Immature natural killer cell (primary cell): ENCODE results near the gene DOCK1. TPM values are rescaled to one million over a fixed set of nuclear protein-coding genes. Genes with fewer than 3 reads are reported as not detected.

ENCODE experiments used
- DNase-seq, 3 donors: peaks; one replicate each; pipeline ENCODE4 v3.0.0; 2022; ENCODE audit warnings: mixed read lengths in 1 of 3
- H3K27ac Mint-ChIP-seq, 6 donors: one replicate each; pipeline ENCODE4 v1.8.0; 2020; ENCODE audit warnings: mixed read lengths in 6 of 6, mild to moderate bottlenecking in 5 of 6, inconsistent platforms in 4 of 6, moderate library complexity in 3 of 6
- H3K27me3 Mint-ChIP-seq, 3 donors: one replicate each; pipeline ENCODE4 v1.8.0; 2020 to 2021; ENCODE audit warnings: low read depth in 3 of 3, mild to moderate bottlenecking in 3 of 3, mixed read lengths in 3 of 3, moderate library complexity in 3 of 3, inconsistent platforms in 1 of 3
- H3K36me3 Mint-ChIP-seq, 3 donors: one replicate each; pipeline ENCODE4 v1.8.0; 2020; ENCODE audit warnings: mixed read lengths in 3 of 3, inconsistent platforms in 2 of 3, mild to moderate bottlenecking in 2 of 3
- H3K4me1 Mint-ChIP-seq, 2 donors: one replicate each; pipeline ENCODE4 v1.8.0; 2020; ENCODE audit warnings: inconsistent platforms in 2 of 2, mild to moderate bottlenecking in 2 of 2, mixed read lengths in 2 of 2, moderate library complexity in 1 of 2
- H3K4me3 Mint-ChIP-seq, 5 donors: one replicate each; pipeline ENCODE4 v1.8.0; 2020; ENCODE audit warnings: mild to moderate bottlenecking in 5 of 5, mixed read lengths in 5 of 5, inconsistent platforms in 3 of 5, moderate library complexity in 3 of 5
- H3K9me3 Mint-ChIP-seq, 6 donors: one replicate each; pipeline ENCODE4 v1.8.0; 2020; ENCODE audit warnings: mild to moderate bottlenecking in 6 of 6, mixed read lengths in 6 of 6, inconsistent platforms in 4 of 6, moderate library complexity in 3 of 6
- polyA plus RNA-seq, 3 donors: library from polyadenylated mRNA; unstranded; fragments of 300-500 nt; fragmentation: Illumina TruSeq; gene quantifications; one replicate each; pipeline ENCODE4 v1.2.3, GENCODE V29; 2021

The DOCK1 gene
- polyA plus RNA-seq, 3 donors from 2014 or later = 0.37 TPM; not detected in 2

DNA sequence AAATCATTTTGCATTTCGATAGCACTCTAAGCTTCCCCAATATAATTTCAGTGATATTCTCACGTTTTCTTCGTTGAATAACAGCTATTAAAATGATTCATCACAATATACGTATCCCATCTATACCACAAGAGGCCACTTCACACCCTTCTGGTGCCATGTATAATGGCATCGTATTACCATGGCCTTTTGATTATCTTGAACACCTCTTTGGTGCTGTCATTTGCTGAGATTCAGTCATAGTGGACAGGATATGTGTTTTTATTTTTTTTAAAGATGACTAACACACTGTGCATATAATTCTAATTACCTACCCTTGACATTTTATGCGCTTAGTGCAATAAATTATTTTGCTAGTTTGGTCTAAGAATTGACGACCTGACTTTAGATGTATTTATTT is 297.8 kb downstream of the DOCK1 start:
- H3K27me3 Mint-ChIP-seq = peaks cover 0 to 3% (median 2%) of the 10 kb centered on the region in 3 donors
- no peak overlapping the region for H3K4me3 Mint-ChIP-seq
- H3K9me3 Mint-ChIP-seq = no peaks in the 10 kb centered on the region
- no peaks in the 10 kb centered on the region for H3K4me1 Mint-ChIP-seq
- H3K27ac Mint-ChIP-seq = no peak overlapping the region
- H3K36me3 Mint-ChIP-seq = no peaks in the 10 kb centered on the region
- no peak for DNase-seq

DNA sequence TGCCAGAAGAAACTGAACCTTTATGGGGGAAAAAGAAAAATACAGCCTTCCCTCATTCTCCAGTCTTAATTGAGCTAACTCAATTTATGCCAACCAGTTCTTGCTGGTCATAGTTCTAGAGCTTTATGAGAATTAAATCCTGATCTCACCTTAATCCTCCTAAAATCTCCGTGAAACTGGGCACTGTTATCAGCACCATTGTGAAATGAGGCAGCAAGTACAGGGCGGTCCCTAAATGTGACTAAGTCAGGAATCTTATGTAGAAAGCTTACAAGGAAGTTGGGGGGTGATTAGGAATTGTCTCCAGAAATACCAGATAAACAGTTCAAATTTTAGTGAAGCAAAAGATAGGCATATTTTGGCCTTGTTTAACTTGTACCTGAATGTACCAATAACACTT is 301.9 kb downstream of the DOCK1 start:
- H3K27ac Mint-ChIP-seq = no peak overlapping the region
- H3K27me3 Mint-ChIP-seq = peaks cover 0 to 3% (median 0%) of the 10 kb centered on the region in 3 donors
- H3K4me1 Mint-ChIP-seq = no peaks in the 10 kb centered on the region
- no peak for DNase-seq
- no peaks in the 10 kb centered on the region for H3K9me3 Mint-ChIP-seq
- H3K36me3 Mint-ChIP-seq = no peaks in the 10 kb centered on the region
- H3K4me3 Mint-ChIP-seq = no peak overlapping the region

DNA sequence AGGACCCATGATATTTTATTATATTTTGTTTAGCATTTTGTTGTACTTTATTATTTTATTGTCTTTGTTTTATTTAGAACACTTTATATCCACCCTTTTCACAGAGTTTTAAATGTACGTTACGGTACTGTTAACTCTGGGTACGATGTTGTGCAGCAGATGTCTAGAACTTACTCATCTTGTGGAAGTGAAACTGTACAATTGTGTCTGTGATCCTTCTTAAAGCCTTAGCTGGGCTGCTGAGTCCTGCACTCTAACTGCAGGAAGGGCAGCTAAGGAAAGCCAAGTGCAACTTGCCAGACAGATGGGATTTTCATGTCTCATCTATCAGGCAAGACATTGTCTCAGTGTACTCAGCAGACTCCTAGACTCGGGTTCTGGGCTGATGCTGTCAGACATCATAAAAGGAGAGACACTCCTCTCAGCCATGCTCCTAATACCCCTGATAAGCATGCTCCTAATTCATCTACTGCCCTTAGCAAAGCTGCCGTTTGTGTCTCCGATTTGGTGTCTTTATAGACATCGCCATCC is 305.8 kb downstream of the DOCK1 start:
- no peaks in the 10 kb centered on the region for H3K4me1 Mint-ChIP-seq
- no peaks in the 10 kb centered on the region for H3K9me3 Mint-ChIP-seq
- peaks cover 0 to 3% (median 2%) of the 10 kb centered on the region in 3 donors for H3K27me3 Mint-ChIP-seq
- H3K4me3 Mint-ChIP-seq = no peak overlapping the region
- no peak overlapping the region for H3K27ac Mint-ChIP-seq
- H3K36me3 Mint-ChIP-seq = no peaks in the 10 kb centered on the region
- no peak for DNase-seq

DNA sequence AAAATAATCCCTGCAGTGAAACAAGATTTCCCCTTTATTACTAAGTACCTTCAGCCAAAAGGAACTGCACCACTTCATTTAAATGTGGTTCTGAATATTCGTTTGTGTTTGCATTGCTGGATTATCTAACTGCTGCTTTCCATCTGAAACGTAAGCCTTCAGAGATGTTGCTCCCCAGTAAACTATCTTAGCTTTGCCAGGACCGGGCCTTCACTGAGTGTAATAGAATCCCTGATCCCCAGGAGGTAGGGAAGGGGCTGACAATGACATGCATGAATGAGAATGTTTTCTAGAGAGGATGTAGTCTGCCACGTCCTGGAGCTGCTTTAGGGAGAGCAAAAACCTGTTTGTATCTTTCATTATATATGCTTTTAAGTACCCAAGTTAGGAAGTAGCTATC is 310.6 kb downstream of the DOCK1 start:
- no peak for DNase-seq
- Mint-ChIP-seq H3K27me3 (peaks cover 0 to 6% (median 2%) of the 10 kb centered on the region in 3 donors), H3K4me3 (no peak overlapping the region), H3K4me1 (peaks cover 0 to 1% of the 10 kb centered on the region in 2 donors), H3K27ac (no peak overlapping the region), H3K36me3 (peaks cover 0 to 6% (median 0%) of the 10 kb centered on the region in 3 donors), H3K9me3 (peaks cover 0 to 2% (median 0%) of the 10 kb centered on the region in 6 donors)

DNA sequence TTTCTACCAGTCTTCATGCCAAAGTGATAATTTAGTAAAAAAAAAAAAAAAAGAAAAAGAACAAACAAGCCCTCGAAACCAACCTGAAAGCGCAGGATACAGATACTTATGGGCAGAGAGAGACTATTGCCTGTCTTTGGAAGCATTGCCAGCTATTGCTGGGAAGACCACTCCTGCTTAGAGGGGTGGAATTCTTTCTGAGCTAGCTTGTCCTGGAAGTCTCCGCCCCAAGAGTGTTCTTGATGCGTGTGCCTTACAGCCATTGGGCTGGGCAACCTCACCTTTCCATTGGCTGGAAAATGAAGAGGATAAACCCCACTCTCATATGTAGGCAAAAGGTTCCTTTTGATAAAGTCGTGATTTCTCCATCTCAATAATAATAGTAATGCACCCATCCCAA is 311.0 kb downstream of the DOCK1 start:
- Mint-ChIP-seq H3K36me3 (peaks cover 0 to 6% (median 0%) of the 10 kb centered on the region in 3 donors), H3K9me3 (peaks cover 0 to 2% (median 0%) of the 10 kb centered on the region in 6 donors), H3K4me1 (peaks cover 0 to 1% of the 10 kb centered on the region in 2 donors), H3K4me3 (no peak overlapping the region), H3K27me3 (peaks cover 0 to 6% (median 2%) of the 10 kb centered on the region in 3 donors), H3K27ac (no peak overlapping the region)
- no peak for DNase-seq

DNA sequence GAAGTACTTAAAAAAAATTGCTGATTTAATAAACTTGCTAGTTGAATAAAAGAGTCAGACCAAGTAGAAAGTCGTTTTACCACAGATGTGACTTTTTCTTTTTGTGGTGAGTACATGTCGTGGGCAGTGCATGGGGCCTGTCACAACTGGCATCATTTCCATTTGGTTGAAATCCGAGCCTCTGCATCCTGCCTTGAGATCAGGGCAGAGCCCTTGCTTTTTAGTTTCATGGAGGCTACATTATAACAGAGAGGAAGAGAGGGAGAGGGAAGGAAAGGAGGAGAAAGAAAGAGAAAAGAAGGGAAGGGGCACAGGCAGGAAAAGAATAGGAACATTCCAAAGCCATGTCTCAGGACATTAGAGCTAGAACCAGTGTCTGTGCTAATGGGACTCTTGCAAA is 311.6 kb downstream of the DOCK1 start:
- Mint-ChIP-seq H3K9me3 (peaks cover 0 to 2% (median 0%) of the 10 kb centered on the region in 6 donors), H3K27ac (no peak overlapping the region), H3K4me3 (no peak overlapping the region), H3K27me3 (peaks cover 0 to 6% (median 2%) of the 10 kb centered on the region in 3 donors), H3K4me1 (peaks cover 0 to 1% of the 10 kb centered on the region in 2 donors), H3K36me3 (peaks cover 0 to 6% (median 0%) of the 10 kb centered on the region in 3 donors)
- no peak for DNase-seq

DNA sequence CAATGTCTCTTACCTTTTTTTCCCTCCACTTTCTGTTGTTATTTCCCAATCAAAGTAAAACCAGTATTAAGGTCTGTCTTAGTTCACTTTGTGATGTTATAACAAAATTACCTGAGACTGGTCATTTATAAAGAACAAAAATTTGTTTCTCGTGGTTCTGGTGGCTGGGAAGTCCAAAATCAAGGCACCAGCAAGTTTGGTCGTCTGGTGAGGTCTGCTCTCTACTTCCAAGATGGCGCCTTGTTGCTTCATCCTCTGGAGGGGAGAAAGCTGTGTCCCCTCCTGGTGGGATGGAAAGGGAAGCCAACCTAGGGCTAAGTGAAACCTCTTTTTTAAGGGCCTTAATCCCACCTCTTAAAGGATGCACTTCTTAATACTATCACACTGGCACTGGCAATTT is 313.4 kb downstream of the DOCK1 start:
- H3K4me3 Mint-ChIP-seq = no peak overlapping the region
- H3K27ac Mint-ChIP-seq = no peak overlapping the region
- peaks cover 0 to 6% (median 0%) of the 10 kb centered on the region in 3 donors for H3K36me3 Mint-ChIP-seq
- peaks cover 0 to 1% of the 10 kb centered on the region in 2 donors for H3K4me1 Mint-ChIP-seq
- peaks cover 0 to 5% (median 4%) of the 10 kb centered on the region in 3 donors for H3K27me3 Mint-ChIP-seq
- DNase-seq = no peak
- peaks cover 0 to 2% (median 0%) of the 10 kb centered on the region in 6 donors for H3K9me3 Mint-ChIP-seq

DNA sequence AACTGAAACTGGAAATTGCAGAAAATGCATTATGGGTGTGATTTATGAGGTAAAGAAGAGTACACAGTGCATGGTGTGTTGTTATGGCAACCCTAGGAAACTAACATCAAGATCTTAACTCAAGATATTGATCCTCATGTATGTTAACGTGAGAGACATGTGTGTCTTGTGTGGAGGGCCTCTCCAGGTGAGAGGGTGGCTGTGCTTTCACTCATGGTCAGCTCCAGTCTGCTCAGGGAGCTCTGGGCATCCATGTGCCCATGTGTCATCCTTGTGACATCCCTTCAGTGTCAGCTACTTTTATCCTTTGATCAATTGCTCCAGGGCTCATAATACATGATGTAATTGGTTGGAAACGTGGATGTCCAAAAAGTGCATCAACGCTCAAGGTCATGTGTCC is 316.1 kb downstream of the DOCK1 start:
- Mint-ChIP-seq H3K4me1 (peaks cover 0 to 1% of the 10 kb centered on the region in 2 donors), H3K36me3 (peaks cover 0 to 6% (median 0%) of the 10 kb centered on the region in 3 donors), H3K4me3 (no peak overlapping the region), H3K9me3 (peaks cover 0 to 2% (median 0%) of the 10 kb centered on the region in 6 donors), H3K27me3 (peaks cover 0 to 4% (median 4%) of the 10 kb centered on the region in 3 donors), H3K27ac (no peak overlapping the region)
- DNase-seq = no peak

DNA sequence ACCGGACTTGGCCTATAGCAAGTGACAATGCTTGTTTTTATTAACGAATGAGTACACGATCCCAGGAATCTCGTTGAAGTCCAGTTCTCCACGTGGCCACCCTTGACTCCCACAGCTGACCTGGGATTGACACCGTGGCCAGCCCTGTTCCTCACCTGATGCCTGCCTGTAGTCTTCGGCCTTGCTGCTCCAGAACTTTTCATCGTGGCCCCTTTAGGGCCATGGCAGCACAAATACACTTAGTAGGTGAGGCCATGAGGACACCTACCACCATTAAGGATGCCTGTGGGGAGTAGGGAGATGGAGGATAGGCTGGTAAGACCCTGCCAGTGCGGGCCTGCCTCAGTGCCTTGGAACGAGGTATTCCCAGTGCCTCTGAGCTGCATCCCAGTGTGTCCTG is 321.8 kb downstream of the DOCK1 start:
- no peaks in the 10 kb centered on the region for H3K4me1 Mint-ChIP-seq

DNA sequence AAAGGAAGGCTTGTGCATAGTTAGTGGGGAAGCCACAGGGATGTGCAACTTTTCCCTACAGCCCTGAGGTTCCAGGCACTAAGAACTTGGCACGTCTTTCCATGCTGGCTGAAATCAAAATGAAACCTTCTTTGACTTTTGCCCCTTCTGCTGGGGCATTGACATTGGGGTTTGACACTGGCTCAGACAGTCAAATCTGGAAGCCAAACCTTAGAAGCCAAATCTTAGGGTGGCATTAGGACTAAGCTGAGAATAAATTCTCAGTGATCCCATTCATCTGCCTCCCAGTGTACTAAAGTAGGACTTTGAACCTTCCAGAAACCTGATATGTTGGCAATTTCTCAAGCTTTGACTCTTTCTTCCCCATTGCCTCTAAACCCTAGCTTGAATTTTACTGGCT is 322.4 kb downstream of the DOCK1 start:
- H3K36me3 Mint-ChIP-seq = no peaks in the 10 kb centered on the region
- no peaks in the 10 kb centered on the region for H3K4me1 Mint-ChIP-seq
- no peak for DNase-seq
- no peak overlapping the region for H3K27ac Mint-ChIP-seq
- H3K27me3 Mint-ChIP-seq = peaks cover 3 to 9% (median 4%) of the 10 kb centered on the region in 3 donors
- H3K4me3 Mint-ChIP-seq = no peak overlapping the region
- H3K9me3 Mint-ChIP-seq = no peaks in the 10 kb centered on the region

More for the DNA sequence above, 321.8 kb downstream of the DOCK1 start:
- H3K27ac Mint-ChIP-seq = no peak overlapping the region
- no peaks in the 10 kb centered on the region for H3K36me3 Mint-ChIP-seq
- H3K27me3 Mint-ChIP-seq = peaks cover 3 to 9% (median 4%) of the 10 kb centered on the region in 3 donors
- no peaks in the 10 kb centered on the region for H3K9me3 Mint-ChIP-seq
- DNase-seq = no peak
- no peak overlapping the region for H3K4me3 Mint-ChIP-seq

DNA sequence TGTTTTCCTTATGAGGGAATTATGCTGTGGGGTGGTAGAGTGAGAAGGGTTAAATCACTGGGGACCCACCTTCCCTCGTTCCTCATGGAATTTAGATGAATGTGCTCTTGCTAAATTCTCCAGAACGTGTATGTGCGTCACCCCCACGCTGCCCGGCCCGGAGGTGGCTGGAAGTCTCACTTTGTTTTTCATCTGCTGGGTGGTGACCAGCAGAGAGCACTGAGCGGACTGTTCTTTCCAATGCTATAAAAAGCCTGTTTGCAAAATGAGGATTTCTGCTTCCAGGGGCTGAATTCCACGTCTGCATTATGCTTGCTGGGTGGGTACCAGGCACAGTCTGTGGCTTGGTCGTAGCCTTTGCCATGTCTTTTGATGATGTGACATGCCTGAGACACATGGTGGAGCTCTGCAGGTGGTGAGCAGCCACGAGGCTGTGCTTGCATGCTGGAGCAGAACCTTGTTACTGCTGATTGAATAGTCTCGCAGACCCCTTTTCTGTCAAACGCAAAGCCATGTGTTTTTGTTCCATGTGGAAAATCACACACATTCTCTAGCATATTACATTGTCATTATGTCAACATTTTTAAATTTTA is 323.1 kb downstream of the DOCK1 start:
- DNase-seq = no peak
- no peak overlapping the region for H3K27ac Mint-ChIP-seq
- H3K4me1 Mint-ChIP-seq = no peaks in the 10 kb centered on the region
- H3K36me3 Mint-ChIP-seq = no peaks in the 10 kb centered on the region
- peaks cover 3 to 8% (median 4%) of the 10 kb centered on the region in 3 donors for H3K27me3 Mint-ChIP-seq
- H3K4me3 Mint-ChIP-seq = no peak overlapping the region
- H3K9me3 Mint-ChIP-seq = no peaks in the 10 kb centered on the region

DNA sequence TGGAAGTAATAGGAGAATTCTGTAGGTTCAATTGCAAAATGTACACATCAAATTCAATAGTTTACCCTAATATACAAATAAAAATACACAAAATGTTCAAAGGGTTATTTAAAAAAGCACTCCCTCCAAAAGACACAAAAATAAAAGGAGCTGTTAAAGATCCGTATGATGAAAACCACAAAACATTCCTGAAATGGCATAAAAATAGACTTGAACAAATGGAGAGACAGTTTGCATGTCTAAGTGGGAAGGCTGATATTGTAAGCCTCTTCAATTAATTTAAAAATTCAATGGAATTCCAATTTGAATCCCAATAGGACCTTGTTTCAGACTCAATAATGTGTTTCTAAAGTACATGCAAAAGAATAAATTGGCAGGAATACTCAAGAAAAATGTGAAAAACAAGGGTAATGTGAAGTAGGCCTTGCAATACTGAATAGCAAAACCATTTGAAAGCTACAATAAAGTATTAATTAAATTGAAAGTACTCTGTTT is 329.1 kb downstream of the DOCK1 start:
- H3K9me3 Mint-ChIP-seq = no peaks in the 10 kb centered on the region
- no peak overlapping the region for H3K4me3 Mint-ChIP-seq
- no peaks in the 10 kb centered on the region for H3K36me3 Mint-ChIP-seq
- H3K27me3 Mint-ChIP-seq = peaks cover 0 to 4% (median under 1%) of the 10 kb centered on the region in 3 donors
- no peaks in the 10 kb centered on the region for H3K4me1 Mint-ChIP-seq
- no peak for DNase-seq
- no peak overlapping the region for H3K27ac Mint-ChIP-seq

DNA sequence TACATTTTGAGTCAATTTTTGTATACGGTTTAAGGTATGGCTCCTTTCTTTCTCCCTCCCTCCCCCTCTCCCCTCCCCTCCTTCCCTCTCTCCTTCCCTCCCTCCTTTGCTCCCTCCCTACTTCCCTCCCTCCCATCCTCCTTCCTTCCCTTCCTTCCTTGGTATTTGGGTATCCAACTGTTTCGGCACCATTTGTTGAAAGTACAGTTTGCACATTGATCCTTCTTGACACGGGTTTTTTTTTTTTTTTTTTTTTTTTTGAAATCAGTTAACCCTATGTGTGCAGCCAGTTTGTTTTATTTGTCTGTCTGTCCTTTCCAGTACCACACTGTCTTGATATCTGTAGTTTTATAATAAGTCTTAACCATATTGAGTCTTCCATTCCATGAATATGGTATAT is 331.0 kb downstream of the DOCK1 start:
- Mint-ChIP-seq H3K4me1 (no peaks in the 10 kb centered on the region), H3K4me3 (no peak overlapping the region), H3K36me3 (no peaks in the 10 kb centered on the region), H3K27ac (no peak overlapping the region), H3K9me3 (no peaks in the 10 kb centered on the region), H3K27me3 (peaks cover 0 to 4% (median 0%) of the 10 kb centered on the region in 3 donors)
- DNase-seq = no peak

DNA sequence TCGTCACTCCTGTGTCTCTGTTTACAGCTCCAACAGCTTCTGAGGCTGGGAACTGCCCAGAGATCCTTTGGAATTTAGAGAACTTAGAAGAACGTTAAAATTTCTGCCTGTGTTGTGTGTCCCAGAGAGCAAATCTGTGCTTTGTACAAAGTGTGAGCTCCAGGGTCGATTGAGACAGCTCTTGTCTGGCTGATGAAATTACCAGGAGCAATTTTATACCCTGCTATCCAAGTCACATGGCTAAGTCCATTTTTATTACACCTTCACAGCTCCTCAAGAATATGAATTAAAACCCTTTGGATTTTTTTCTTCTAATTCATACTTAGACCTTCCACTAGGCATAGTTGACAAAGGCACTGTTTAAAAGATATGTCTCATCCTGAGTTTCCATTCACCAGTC is 337.7 kb downstream of the DOCK1 start:
- Mint-ChIP-seq H3K27me3 (peaks cover 0 to 4% (median 2%) of the 10 kb centered on the region in 3 donors), H3K9me3 (no peaks in the 10 kb centered on the region), H3K4me1 (peaks cover 34 to 35% of the 10 kb centered on the region in 2 donors), H3K4me3 (no peak overlapping the region), H3K27ac (peak overlapping the region in 1 of 6 donors; percentile 56), H3K36me3 (peaks cover 0 to 4% (median 0%) of the 10 kb centered on the region in 3 donors)
- no peak for DNase-seq
